Measurements from ENCODE around the gene SUSD5.
"Not testable (repeated sequence)": the region's sequence is repeated elsewhere in the genome, so short reads cannot be mapped to it uniquely, and the experiment has no call there.

SUSD5 gene

DNA sequence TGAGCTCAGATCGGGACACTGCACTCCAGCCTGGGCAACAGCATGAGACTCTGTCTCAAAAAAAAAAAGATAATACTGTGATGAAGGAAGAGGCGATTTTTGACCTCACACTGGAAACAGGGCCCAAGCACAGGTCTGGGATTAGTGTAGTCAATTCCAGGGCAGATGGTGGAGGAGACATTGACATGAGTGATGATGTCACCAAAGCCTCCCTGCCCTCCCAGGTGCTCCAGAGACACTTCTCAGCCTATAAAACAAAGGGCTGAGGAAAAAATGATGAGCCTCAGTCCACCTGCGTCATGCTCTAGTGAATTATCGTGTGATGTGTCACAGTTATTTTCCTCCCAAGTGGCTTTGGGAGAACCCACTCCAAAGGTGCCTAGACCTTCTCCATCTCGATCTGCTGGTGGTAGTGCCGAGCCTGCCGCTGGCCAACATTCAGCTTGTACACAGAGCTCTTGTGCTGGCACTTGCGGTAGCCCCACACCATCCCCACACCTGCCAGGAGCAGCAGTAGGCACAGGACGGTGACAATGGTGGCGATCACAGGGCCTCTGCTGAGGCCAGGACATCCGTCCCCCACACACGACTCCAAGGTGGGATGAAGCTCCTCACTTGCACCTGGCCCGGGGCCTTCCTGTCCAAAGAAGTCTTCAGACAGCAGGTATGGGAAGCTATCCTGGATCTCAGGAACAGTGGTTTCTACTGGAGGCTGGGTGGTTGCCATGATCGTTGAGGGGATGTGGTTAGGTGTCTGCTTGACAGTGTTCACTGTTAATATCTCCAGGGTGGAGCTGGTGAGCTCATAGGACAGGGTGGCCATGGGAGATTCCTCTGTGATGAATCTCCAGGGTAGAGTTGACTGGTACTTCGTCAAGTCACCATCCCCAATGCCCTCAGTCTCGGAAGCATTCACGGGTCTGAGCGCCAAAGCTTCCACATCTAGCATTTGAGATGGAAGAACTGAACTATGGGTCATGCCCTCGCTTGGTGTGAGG is 65.9 kb downstream of the SUSD5 start:
- DNase-seq (ENCODE audit: low read depth), result no peak

GRCh38 chr3:33149342-33149741 is 69.3 kb downstream of the SUSD5 start:
- DNase-seq (ENCODE audit: low read depth), result no peak

- DNase-seq (ENCODE audit: low read depth), result no peak
Observed at GRCh38 chr3:33146791-33147445, 71.7 kb downstream of the SUSD5 start.

- DNase-seq (ENCODE audit: low read depth), result no peak
Observed at GRCh38 chr3:33145901-33146580, 72.6 kb downstream of the SUSD5 start.

GRCh38 chr3:33145221-33145900 is 73.2 kb downstream of the SUSD5 start:
- no peak for DNase-seq (ENCODE audit: low read depth)

DNA sequence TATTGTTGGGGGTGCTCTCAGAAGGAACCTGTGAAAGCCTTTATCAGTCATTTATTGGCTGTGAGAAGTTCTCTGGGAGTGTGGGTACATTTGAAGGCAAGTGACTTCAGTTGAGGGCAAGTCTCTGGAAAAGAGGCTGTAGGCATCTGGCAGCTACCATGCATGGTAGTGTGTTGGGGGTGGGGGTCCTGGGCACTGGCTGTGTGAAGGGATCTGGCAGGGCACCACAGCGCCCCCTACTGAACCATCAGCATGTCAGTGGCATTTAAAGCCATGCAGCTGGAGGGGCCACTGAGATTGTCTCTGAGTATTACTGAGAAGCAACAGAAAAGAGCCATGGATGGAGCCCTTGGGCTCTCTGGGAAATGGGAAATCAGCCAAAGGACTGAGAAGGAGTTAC is 74.2 kb downstream of the SUSD5 start:
- DNase-seq (ENCODE audit: low read depth), result no peak

DNA sequence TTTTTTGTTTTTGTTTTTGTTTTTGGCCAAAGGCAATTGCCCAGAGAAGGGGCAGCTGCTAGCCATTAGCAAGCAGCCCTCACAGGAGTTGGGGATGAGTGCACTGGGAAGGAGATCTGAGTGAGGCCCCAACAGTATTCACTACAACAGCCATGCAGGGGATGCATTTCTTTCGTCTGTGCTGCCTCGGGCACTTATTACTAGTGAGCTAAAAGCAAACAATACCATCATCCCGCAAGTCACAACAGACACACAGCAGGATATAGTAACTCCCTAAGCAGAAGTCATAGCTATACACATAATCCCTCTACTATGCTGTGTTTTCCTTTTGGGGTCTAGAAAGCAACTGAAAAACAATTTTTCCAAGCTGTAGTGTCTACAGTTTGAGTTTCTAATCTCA is 77.6 kb downstream of the SUSD5 start:
- no peak for DNase-seq (ENCODE audit: low read depth)

GRCh38 chr3:33139996-33140395 is 78.6 kb downstream of the SUSD5 start:
- DNase-seq (ENCODE audit: low read depth), result no peak

DNA sequence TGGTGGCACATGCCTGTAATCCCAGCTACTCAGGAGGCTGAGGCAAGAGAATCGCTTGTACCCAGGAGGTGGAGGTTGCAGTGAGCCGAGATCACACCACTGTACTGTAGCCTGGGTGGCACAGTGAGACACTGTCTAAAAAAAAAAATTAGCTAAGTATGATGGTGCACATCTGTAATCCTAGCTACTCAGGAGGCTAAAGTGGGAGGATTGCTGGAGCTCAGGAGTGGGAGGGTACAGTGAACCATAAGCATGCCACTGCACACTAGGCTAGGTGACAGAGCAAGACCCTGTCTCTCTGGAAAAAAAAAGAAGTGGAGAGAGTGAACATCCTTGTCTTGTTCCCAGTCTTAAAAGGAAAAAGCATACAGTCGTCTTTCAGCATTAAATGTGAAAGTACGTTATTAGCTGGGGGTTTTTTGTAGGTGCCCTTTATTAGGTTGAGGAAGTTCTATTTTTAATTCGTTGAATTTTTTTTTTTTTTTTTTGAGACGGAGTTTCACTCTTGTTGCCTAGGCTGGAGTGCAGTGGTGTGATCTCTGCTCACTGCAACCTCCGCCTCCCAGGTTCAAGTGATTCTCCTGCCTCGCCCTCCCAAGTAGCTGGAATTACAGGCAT is 79.5 kb downstream of the SUSD5 start:
- not testable (repeated sequence) for DNase-seq (ENCODE audit: low read depth)

DNA sequence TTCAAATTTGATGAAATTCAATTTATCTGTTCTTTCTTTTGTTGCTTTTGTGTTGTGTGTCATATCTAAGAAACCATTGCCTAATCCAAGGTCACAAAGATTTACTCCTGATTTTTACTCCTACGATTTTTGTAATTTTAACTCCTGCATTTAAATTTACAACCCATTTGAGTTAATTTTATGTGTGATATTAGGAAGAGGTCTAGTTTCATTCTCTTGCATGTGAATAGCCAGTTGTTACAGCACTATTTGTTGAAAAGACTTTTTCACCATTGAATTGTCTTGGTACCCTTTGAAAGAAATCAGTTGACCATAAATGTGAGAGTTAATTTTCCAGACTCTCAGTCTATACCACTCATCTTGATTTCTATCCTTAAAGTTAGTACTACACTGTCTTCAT is 80.9 kb downstream of the SUSD5 start:
- no peak for DNase-seq (ENCODE audit: low read depth)

GRCh38 chr3:33134026-33134625 is 84.5 kb downstream of the SUSD5 start:
- no peak for DNase-seq (ENCODE audit: low read depth)

DNA sequence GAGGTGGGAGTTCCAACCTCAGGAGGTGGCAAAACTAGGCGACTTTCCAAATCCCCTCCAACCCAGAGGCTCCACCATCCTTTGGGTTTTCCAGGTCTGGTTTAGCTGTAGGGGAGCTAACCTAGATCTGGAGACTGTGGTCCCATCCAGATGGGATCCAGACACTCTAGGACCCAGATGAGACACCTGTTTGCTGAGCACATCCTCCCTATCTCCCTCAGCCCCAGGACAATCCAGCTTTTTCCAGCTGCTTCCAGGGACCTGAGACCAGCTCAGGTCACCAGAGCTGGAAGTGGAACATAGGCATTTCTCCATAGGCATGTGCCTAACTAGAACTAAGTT is 86.6 kb downstream of the SUSD5 start:
- no peak for DNase-seq (ENCODE audit: low read depth)

- no peak for DNase-seq (ENCODE audit: low read depth)
Observed at GRCh38 chr3:33131331-33132018, 87.1 kb downstream of the SUSD5 start.

DNA sequence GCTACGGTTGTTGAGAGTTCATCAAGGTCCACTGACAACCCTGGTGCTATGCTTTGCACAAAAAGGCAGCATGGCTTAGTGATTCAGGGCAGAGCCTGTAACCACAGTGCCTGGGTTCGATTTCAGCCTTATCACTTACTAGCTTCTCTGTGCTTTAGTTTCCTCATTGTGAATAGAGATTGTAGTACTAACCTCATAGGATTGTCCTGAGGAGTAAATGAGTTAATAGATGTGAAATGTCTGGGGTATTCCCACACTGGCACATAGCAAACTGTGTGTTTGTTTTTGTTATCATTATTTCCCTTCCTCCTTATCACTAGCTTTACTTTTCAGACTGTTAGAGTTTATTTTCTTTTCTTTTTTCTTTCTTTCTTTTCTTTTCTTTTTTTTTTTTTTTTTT is 88.5 kb downstream of the SUSD5 start:
- DNase-seq (ENCODE audit: low read depth), result no peak

GRCh38 chr3:33128706-33129105 is 89.9 kb downstream of the SUSD5 start:
- DNase-seq (ENCODE audit: low read depth), result no peak

DNA sequence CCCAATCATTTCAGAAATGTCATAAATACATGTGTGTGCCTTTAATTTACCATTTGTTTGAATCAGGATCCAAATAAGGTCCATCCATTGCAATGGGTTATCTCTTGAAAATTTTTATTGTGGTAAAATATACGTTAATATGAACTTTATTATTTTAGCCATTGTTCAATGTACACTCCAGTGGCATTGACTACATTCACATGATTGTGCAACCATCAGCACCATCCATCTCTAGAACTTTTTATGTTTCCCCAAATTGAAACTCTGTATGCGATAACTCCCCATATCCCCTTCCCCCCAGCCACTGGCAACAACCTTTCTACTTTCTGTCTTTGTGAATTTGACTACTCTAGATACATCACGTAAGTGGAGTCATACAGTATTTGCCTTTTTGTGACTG is 92.8 kb downstream of the SUSD5 start:
- DNase-seq (ENCODE audit: low read depth), result no peak

- no peak for DNase-seq (ENCODE audit: low read depth)
Observed at GRCh38 chr3:33124638-33125037, 94.0 kb downstream of the SUSD5 start.

GRCh38 chr3:33122991-33123390 is 95.6 kb downstream of the SUSD5 start:
- no peak for DNase-seq (ENCODE audit: low read depth)

- DNase-seq (ENCODE audit: low read depth), result no peak
Observed at GRCh38 chr3:33119891-33120290, 98.7 kb downstream of the SUSD5 start.

DNA sequence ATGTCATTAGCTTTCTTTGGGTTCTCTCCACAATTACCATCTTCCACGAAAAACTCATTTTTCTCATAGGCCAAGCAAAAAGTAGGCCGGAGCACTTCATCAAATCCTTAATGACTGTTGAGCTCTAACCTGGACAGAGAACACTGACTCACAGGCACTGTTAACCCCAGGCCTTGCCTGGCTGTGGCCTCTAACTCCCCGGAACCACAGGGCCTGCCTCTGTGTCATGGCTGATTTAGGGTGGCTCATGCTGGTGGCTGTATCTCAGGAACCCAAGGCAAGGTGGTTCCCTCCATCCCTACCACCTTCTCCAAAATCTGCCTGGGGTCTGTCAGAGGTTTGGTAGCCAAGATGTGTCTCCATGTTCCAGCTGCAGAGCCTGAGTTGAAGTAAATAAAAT is 101.1 kb downstream of the SUSD5 start:
- DNase-seq (ENCODE audit: low read depth), result no peak

Data from stimulated activated CD8-positive, alpha-beta memory T cell treated with anti-CD3 and anti-CD28 coated beads, Interleukin-15, amount 100 ng/mL, for 24 hours (primary cell).